B cell (primary cell): Measurements from ENCODE around the gene RGS10.

Source experiments
- EZH2 ChIP-seq: IDR thresholded peaks from 2 replicates; pipeline ENCODE4 v1.6.1; 2012; ENCODE audit warnings: borderline replicate concordance, low read depth, mild to moderate bottlenecking, moderate library complexity, low read length; ENCODE audit not compliant: insufficient read depth, poor library complexity, severe bottlenecking
- TF ChIP-seq, protein P1 (sequence below): fragments of 200-600 bp; IDR thresholded peaks from one replicate; pipeline ENCODE4 v1.8.0; 2022; ENCODE audit warnings: antibody characterized with exemption, mild to moderate bottlenecking

- TF ChIP-seq, protein P1, sequence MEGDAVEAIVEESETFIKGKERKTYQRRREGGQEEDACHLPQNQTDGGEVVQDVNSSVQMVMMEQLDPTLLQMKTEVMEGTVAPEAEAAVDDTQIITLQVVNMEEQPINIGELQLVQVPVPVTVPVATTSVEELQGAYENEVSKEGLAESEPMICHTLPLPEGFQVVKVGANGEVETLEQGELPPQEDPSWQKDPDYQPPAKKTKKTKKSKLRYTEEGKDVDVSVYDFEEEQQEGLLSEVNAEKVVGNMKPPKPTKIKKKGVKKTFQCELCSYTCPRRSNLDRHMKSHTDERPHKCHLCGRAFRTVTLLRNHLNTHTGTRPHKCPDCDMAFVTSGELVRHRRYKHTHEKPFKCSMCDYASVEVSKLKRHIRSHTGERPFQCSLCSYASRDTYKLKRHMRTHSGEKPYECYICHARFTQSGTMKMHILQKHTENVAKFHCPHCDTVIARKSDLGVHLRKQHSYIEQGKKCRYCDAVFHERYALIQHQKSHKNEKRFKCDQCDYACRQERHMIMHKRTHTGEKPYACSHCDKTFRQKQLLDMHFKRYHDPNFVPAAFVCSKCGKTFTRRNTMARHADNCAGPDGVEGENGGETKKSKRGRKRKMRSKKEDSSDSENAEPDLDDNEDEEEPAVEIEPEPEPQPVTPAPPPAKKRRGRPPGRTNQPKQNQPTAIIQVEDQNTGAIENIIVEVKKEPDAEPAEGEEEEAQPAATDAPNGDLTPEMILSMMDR: no peak
- TF ChIP-seq EZH2: no peak
These were observed 71.4 kb downstream of the RGS10 start for GRCh38 chr10:119470920-119471702.
